GM12878 (cell line): ENCODE results near the gene DDR2. TPM values are rescaled to one million over a fixed set of nuclear protein-coding genes. Genes with fewer than 3 reads are reported as not detected.

Experiments
- BCL11A ChIP-seq: IDR thresholded peaks from 2 replicates; pipeline ENCODE4 v1.6.1; 2011; ENCODE audit warnings: low read depth, low read length
- BHLHE40 ChIP-seq, 2 experiments: fragments of 450-650 bp in 1 of 2; IDR thresholded peaks; 2 replicates each; pipeline ENCODE4 v1.6.1; 2011 to 2017; ENCODE audit warnings: low read depth in 2 of 2, borderline replicate concordance in 1 of 2, improper control_type of control experiment in 1 of 2, low read length in 1 of 2, mild to moderate bottlenecking in 1 of 2
- BMI1 ChIP-seq: fragments of 450-650 bp; IDR thresholded peaks from 2 replicates; pipeline ENCODE4 v1.6.1; 2016; ENCODE audit warnings: mild to moderate bottlenecking, moderate library complexity, borderline replicate concordance
- HDGF ChIP-seq: fragments of 450-650 bp; IDR thresholded peaks from 2 replicates; pipeline ENCODE4 v1.6.1; 2016; ENCODE audit warnings: antibody characterized with exemption
- IKZF1 ChIP-seq: fragments of 450-650 bp; conservative IDR thresholded peaks from 2 replicates; pipeline ENCODE4 v1.6.1; 2017; ENCODE audit warnings: antibody characterized with exemption, mild to moderate bottlenecking
- MTA3 ChIP-seq: IDR thresholded peaks from 2 replicates; pipeline ENCODE4 v1.6.1; 2012; ENCODE audit warnings: low read length, inconsistent platforms, borderline replicate concordance
- MYC ChIP-seq: IDR thresholded peaks from 2 replicates; pipeline ENCODE4 v1.6.1; 2011; ENCODE audit warnings: mild to moderate bottlenecking, low read length, moderate library complexity, inconsistent platforms; ENCODE audit not compliant: insufficient read depth, insufficient replicate concordance, insufficient read length, severe bottlenecking
- NFIC ChIP-seq: IDR thresholded peaks from 2 replicates; pipeline ENCODE4 v1.6.1; 2012; ENCODE audit warnings: low read depth, mild to moderate bottlenecking, inconsistent platforms, low read length, moderate library complexity
- SPI1 ChIP-seq: IDR thresholded peaks from 2 replicates; pipeline ENCODE4 v1.6.1; 2011; ENCODE audit warnings: low read depth, mild to moderate bottlenecking, low read length, moderate library complexity, borderline replicate concordance; ENCODE audit not compliant: insufficient read depth
- TAF1 ChIP-seq: IDR thresholded peaks from 2 replicates; pipeline ENCODE4 v1.6.1; 2011; ENCODE audit warnings: mild to moderate bottlenecking, low read depth, low read length, borderline replicate concordance
- TCF12 ChIP-seq: IDR thresholded peaks from 2 replicates; pipeline ENCODE4 v1.6.1; 2011; ENCODE audit warnings: low read depth, mild to moderate bottlenecking, low read length
- TCF3 ChIP-seq: IDR thresholded peaks from 2 replicates; pipeline ENCODE4 v1.6.1; 2012; ENCODE audit warnings: low read depth, mild to moderate bottlenecking, low read length, borderline replicate concordance; ENCODE audit not compliant: insufficient read depth
- TCF7 ChIP-seq: IDR thresholded peaks from 2 replicates; pipeline ENCODE4 v1.6.1; 2014; ENCODE audit warnings: antibody characterized with exemption, borderline replicate concordance
- ZNF24 ChIP-seq: fragments of 450-650 bp; IDR thresholded peaks from 2 replicates; pipeline ENCODE4 v1.6.1; 2017; ENCODE audit warnings: antibody characterized with exemption, mild to moderate bottlenecking
- ZZZ3 ChIP-seq: IDR thresholded peaks from 2 replicates; pipeline ENCODE4 v1.6.1; 2011; ENCODE audit warnings: low read depth; ENCODE audit not compliant: control insufficient read depth, insufficient read length
- polyA plus RNA-seq, 11 experiments: library from polyadenylated mRNA; depleted of rRNA in 4 of 11; unstranded in 6 of 11; stranded (reverse) in 5 of 11; fragments of >200 nt; fragmentation: Nextera tagmentation in 4 of 11; fragmentation: Illumina TruSeq in 1 of 11; extraction: Ambion mirVana in 4 of 11; extraction: Trizol in 1 of 11; gene quantifications; 1 replicate in 1 of 11; 2 replicates in 10 of 11; pipeline versions ENCODE4 v1.2.1 to v1.2.3, GENCODE V29; 2011 to 2016; ENCODE audit warnings: inconsistent platforms in 2 of 11, missing spikeins in 2 of 11, low read depth in 1 of 11
- total RNA-seq, 4 experiments: library from RNA; depleted of rRNA in 3 of 4; stranded (reverse); fragments of >200 nt in 3 of 4; fragmentation: Illumina TruSeq in 1 of 4; extraction: Trizol in 1 of 4; gene quantifications; 2 replicates each; pipeline versions ENCODE4 v1.2.1 to v1.2.3, GENCODE V29; 2013 to 2021
- TF ChIP-seq, protein P1 (sequence below): IDR thresholded peaks from 2 replicates; pipeline ENCODE4 v1.6.1; 2012; ENCODE audit warnings: improper control_type of control experiment, low read depth, low read length; ENCODE audit not compliant: insufficient replicate concordance
- TF ChIP-seq, protein P2 (sequence below): fragments of 450-650 bp; IDR thresholded peaks from 2 replicates; pipeline ENCODE4 v1.6.1; 2017; ENCODE audit warnings: mild to moderate bottlenecking, low read depth, inconsistent platforms; ENCODE audit not compliant: poor library complexity, severe bottlenecking
- TF ChIP-seq, protein P3 (sequence below): fragments of 450-650 bp; IDR thresholded peaks from 2 replicates; pipeline ENCODE4 v1.6.1; 2017; ENCODE audit warnings: mild to moderate bottlenecking
- TF ChIP-seq, protein P4 (sequence below): fragments of 450-650 bp; IDR thresholded peaks from 2 replicates; pipeline ENCODE4 v1.6.1; 2018; ENCODE audit warnings: borderline replicate concordance, mild to moderate bottlenecking; ENCODE audit not compliant: partially characterized antibody

Gene DDR2
- total and polyA plus RNA-seq, 10 of the 15 experiments (the other 5 are each of a cell fraction or from before 2014, with no cell fraction given) = 1.9 to 8.8 (median 5.5) TPM

DNA sequence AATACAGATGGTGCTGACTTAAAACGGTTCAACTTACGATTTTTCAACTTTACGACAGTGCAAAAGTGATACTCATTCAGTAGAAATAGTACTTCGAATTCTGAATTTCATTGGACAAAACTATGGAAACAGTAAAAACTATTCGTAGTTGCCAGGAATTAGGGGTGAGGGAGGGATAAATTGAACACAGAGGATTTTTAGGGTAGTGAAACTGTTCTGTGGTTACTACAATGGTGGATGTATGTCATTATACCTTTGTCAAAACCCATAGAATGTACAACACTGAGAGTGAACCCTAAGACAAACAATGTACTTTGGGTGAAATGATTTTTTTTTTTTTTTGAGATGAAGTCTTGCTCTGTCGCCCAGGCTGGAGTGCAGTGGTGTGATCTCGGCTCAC, 7.5 kb downstream of the DDR2 start (continued):
- TF ChIP-seq, protein P1, sequence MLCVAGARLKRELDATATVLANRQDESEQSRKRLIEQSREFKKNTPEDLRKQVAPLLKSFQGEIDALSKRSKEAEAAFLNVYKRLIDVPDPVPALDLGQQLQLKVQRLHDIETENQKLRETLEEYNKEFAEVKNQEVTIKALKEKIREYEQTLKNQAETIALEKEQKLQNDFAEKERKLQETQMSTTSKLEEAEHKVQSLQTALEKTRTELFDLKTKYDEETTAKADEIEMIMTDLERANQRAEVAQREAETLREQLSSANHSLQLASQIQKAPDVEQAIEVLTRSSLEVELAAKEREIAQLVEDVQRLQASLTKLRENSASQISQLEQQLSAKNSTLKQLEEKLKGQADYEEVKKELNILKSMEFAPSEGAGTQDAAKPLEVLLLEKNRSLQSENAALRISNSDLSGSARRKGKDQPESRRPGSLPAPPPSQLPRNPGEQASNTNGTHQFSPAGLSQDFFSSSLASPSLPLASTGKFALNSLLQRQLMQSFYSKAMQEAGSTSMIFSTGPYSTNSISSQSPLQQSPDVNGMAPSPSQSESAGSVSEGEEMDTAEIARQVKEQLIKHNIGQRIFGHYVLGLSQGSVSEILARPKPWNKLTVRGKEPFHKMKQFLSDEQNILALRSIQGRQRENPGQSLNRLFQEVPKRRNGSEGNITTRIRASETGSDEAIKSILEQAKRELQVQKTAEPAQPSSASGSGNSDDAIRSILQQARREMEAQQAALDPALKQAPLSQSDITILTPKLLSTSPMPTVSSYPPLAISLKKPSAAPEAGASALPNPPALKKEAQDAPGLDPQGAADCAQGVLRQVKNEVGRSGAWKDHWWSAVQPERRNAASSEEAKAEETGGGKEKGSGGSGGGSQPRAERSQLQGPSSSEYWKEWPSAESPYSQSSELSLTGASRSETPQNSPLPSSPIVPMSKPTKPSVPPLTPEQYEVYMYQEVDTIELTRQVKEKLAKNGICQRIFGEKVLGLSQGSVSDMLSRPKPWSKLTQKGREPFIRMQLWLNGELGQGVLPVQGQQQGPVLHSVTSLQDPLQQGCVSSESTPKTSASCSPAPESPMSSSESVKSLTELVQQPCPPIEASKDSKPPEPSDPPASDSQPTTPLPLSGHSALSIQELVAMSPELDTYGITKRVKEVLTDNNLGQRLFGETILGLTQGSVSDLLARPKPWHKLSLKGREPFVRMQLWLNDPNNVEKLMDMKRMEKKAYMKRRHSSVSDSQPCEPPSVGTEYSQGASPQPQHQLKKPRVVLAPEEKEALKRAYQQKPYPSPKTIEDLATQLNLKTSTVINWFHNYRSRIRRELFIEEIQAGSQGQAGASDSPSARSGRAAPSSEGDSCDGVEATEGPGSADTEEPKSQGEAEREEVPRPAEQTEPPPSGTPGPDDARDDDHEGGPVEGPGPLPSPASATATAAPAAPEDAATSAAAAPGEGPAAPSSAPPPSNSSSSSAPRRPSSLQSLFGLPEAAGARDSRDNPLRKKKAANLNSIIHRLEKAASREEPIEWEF = no peak
- TF ChIP-seq ZNF24 = peak; percentile 46; the same call in 1 of the 2 replicates
- TF ChIP-seq HDGF = no peak
- TF ChIP-seq, protein P2, sequence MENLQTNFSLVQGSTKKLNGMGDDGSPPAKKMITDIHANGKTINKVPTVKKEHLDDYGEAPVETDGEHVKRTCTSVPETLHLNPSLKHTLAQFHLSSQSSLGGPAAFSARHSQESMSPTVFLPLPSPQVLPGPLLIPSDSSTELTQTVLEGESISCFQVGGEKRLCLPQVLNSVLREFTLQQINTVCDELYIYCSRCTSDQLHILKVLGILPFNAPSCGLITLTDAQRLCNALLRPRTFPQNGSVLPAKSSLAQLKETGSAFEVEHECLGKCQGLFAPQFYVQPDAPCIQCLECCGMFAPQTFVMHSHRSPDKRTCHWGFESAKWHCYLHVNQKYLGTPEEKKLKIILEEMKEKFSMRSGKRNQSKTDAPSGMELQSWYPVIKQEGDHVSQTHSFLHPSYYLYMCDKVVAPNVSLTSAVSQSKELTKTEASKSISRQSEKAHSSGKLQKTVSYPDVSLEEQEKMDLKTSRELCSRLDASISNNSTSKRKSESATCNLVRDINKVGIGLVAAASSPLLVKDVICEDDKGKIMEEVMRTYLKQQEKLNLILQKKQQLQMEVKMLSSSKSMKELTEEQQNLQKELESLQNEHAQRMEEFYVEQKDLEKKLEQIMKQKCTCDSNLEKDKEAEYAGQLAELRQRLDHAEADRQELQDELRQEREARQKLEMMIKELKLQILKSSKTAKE = no peak
- TF ChIP-seq BCL11A = peak; percentile 38; the same call in 1 of the 2 replicates
- TF ChIP-seq TAF1 = no peak
- peak; percentile 62; the same call in 1 of the 2 replicates for TF ChIP-seq IKZF1
- TF ChIP-seq MYC = no peak
- TF ChIP-seq, protein P3, sequence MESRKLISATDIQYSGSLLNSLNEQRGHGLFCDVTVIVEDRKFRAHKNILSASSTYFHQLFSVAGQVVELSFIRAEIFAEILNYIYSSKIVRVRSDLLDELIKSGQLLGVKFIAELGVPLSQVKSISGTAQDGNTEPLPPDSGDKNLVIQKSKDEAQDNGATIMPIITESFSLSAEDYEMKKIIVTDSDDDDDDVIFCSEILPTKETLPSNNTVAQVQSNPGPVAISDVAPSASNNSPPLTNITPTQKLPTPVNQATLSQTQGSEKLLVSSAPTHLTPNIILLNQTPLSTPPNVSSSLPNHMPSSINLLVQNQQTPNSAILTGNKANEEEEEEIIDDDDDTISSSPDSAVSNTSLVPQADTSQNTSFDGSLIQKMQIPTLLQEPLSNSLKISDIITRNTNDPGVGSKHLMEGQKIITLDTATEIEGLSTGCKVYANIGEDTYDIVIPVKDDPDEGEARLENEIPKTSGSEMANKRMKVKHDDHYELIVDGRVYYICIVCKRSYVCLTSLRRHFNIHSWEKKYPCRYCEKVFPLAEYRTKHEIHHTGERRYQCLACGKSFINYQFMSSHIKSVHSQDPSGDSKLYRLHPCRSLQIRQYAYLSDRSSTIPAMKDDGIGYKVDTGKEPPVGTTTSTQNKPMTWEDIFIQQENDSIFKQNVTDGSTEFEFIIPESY = no peak
- no peak for TF ChIP-seq BHLHE40 (IDR thresholded peaks at IDR 0.05; ENCODE audit: borderline replicate concordance in 1 of 2, low read depth in 2 of 2, low read length in 1 of 2)
- no peak for TF ChIP-seq TCF3
- no peak for TF ChIP-seq ZZZ3
- TF ChIP-seq SPI1 = peak; percentile 91
- TF ChIP-seq TCF7 = no peak
- TF ChIP-seq NFIC = peak; percentile 60
- no peak for TF ChIP-seq MTA3
- no peak for TF ChIP-seq TCF12
- TF ChIP-seq BMI1 = no peak
- TF ChIP-seq, protein P4, sequence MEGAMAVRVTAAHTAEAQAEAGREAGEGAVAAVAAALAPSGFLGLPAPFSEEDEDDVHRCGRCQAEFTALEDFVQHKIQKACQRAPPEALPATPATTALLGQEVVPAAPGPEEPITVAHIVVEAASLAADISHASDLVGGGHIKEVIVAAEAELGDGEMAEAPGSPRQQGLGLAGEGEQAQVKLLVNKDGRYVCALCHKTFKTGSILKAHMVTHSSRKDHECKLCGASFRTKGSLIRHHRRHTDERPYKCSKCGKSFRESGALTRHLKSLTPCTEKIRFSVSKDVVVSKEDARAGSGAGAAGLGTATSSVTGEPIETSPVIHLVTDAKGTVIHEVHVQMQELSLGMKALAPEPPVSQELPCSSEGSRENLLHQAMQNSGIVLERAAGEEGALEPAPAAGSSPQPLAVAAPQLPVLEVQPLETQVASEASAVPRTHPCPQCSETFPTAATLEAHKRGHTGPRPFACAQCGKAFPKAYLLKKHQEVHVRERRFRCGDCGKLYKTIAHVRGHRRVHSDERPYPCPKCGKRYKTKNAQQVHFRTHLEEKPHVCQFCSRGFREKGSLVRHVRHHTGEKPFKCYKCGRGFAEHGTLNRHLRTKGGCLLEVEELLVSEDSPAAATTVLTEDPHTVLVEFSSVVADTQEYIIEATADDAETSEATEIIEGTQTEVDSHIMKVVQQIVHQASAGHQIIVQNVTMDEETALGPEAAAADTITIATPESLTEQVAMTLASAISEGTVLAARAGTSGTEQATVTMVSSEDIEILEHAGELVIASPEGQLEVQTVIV = no peak
